HG03066 (cell line): Measurements from ENCODE around the gene ELL2.

Experiments
- ATAC-seq: cut with Tn5 transposase; IDR thresholded peaks from one replicate; pipeline ENCODE4 v1.9.1; 2021; ENCODE audit warnings: low read depth; ENCODE audit not compliant: unreplicated experiment

The ELL2 gene

DNA sequence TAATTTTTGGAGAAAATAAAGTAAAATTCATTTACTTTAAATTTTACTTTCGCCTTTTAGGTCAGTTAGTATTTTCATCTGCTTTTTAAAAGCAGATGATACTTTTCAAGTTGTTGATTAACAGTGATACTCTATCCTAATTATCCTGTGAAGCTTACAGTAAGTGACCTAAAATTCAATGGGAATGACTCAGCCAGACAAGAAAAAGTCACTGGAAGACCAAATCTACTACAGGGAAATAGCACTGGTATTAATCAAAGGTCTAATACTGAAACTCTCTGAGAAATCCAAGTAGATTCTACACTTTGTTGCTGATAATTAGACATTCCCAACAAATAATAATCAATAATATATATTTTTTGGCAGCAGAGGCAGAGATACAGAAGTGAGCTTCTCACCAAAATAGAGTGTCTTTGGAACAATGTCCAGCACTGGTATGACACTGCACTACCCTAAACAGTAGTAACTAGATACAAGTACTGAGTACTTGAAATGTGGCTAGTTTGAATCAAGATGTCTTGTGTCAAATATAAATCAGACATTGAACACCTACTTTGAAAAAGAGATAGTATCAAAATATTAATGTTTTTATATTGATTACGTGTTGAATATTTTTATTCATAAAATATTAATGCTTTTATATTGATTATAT lies 22.8 kb upstream of the ELL2 start:
- no peak for ATAC-seq

DNA sequence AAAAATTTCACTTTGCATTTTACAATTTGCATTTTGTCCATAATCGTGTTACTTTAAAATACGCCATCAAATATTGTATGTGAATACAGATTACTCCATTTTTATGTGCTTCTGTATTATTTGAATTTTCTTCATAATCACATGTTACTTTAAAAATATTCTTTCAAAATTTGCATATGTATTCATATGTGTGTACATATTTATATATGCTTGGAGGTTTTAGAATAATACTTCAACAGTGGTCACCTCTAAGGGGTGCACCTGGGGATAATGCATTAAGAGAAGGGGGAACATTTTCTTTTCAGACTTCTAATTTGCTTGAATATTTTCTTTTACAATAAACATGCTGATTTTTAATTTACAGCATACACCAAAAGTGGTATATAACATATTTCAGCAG lies 21.9 kb upstream of the ELL2 start:
- no peak for ATAC-seq

GRCh38 chr5:95983080-95983479 lies 21.4 kb upstream of the ELL2 start:
- ATAC-seq, result no peak

DNA sequence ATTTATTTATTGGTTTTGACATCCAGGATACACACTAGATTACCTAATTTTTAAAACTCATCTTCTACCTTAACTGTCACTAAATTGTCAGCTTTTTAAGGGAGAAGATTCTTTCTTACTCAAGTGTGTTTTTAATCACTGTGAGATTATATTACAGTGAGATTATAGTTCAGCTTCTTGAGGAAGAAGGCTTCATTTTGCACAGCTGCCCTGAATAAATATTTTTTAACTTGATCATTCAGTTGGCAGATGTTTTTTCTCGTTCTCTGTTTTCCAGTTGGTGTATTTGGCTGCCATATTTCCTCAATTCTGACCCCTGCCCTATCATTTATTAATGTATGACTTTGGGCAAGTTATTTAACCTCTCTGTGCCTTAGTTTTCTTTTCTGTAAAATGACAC lies 15.0 kb upstream of the ELL2 start:
- ATAC-seq, result no peak

DNA sequence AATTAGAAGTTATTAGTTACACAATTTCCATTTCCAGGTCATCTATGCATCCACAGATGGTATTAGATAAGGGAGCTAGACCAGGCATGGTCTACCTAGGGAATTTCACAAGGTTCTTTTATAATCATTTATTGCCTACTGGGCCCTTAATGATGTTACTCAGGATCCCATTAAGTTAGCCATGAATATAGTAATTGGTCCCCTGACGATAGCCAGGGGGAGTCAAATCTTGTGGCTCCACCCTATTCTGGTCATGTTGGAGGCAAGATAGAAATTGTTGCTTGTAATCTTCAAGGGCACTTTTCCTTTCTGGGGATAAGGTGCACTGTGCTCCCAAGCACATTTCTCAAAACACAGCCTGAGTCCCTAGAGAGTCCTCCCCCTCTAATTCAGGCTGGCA lies 14.1 kb upstream of the ELL2 start:
- no peak for ATAC-seq

GRCh38 chr5:95973793-95974325 lies 12.2 kb upstream of the ELL2 start:
- peak; percentile 76 for ATAC-seq

DNA sequence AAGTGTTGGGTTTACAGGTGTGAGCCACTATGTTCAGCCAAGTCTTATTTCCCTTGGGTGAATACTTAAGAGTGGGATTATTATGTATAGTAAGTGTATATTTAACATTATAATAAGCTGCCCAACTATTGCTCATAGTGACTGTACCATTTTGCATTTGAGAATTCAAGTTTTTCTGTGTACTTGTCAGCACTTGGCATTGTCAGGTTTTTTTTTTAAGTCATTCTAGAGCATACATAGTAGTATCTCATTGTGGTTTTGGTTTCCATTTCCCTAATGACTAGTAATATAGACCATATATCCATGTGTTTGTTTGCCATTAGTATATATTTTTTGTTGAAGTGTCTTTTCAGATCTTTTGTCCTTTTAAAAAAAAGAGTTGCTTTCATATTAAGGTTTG lies 10.5 kb upstream of the ELL2 start:
- ATAC-seq, result no peak

- no peak for ATAC-seq
These were observed 8.7 kb upstream of the ELL2 start for GRCh38 chr5:95970359-95970704.

- ATAC-seq, result no peak
These were observed 8.2 kb upstream of the ELL2 start for GRCh38 chr5:95969651-95970358.

- ATAC-seq, result no peak
These were observed 7.4 kb upstream of the ELL2 start for GRCh38 chr5:95969055-95969454.

- ATAC-seq, result no peak
These were observed 5.6 kb upstream of the ELL2 start for GRCh38 chr5:95967236-95967635.

- no peak for ATAC-seq
These were observed 4.4 kb upstream of the ELL2 start for GRCh38 chr5:95966005-95966404.

GRCh38 chr5:95963650-95964410 lies 2.2 kb upstream of the ELL2 start:
- ATAC-seq, result no peak

DNA sequence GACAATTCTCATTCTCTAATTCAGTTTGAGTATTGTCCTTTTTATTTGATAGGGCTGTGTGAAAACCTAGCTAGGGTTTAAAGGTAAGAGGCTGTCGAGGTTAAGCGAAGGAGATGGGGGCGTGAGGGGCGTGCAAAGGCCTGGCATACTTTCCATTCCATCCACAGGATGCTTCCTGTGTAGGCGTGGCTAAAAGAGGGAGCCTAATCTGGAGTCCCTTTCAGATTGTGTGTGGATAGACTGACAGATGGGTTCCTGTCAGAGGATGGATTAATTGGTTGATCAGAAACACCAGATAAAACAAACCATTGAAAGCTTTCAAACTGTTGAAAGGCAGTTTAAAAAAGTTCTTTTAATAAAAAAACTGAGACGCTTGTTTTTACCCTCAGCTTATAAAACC lies 1.1 kb upstream of the ELL2 start:
- no peak for ATAC-seq

GRCh38 chr5:95962475-95962773 lies 773 bp upstream of the ELL2 start:
- no peak for ATAC-seq

DNA sequence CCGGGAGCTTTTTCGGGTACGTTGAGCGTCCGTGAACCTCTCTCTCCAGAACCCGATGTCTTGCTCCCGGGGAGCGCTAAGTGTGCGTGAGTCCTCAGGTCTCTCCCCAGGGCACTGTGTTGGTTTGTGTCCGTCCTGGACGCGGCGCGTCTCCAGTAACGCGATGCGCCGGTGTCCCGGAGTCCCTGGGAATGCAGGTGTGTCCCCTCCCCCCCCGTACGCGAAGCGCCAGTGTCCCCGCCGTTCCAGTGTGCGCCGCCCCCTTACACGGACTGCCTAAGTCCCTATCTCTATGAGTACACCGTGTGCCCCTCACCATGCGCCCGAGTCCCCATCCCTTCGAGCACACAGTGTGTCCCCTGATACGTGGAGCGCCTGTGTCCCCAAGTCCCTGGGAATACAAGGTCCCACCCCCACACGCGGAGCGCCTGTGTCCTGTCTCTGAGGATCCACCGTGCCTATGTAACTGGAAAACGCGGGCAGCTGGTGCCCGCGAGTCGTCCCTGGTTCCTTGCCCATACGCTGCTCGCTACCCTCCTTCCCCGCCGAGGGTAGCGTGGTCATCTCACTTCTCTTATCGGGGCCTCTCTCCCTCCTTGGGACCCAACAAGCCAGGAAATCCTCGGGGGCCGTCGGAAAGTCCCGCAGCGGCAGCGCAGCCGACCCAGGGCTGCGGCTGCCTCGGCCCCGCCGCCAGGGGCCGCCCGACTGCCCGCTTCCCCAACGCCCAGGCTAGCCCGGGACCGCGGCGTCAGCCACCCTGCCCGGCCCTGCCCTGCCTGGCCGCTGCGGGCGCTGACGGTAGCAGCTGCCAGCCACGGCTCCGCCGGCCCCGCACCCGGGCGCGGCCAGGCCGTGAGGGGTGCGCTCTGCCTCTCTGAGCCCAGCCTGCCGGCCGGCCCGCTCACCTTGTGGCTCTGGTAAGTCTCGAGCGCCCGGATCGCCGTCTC lies 709 bp downstream of the ELL2 start:
- ATAC-seq, result peak; percentile 63

DNA sequence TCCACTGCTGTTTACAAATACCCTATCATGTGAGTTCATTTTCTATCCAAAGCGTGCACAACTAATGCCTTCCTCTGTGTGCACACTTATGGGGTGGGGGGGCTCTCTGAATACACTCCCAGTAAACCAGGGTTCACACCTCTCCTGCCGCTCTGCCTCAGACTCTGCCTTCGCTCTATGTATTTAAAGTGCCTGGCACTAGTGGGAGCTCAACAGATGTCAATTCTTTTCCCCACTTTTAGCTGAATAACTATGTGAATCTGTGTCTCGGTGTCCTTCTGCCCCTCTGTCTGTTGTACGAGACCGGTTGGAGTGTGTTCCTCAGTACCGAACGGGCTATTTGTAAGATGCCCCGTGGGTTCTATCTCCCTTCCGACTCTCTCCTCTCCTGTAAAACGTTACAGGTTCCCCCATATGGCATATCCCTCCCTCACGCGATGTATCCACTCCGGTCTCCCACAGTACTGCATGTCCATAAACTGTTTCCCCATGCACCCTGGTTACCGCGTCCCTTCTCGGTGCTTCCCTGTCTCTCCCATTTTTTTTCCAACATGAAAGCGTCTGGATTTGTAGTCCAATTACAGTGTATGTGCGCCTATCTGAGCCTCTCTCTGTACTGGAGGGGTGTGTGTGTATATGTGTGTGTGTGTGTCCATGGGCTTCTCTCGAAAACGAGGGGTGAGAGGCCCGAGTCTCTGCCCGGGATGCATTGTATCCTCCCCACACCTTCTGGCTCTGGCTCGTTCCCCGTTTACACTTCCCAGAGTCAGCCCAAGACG lies 1.6 kb downstream of the ELL2 start:
- ATAC-seq, result no peak

GRCh38 chr5:95959051-95959887 lies 2.4 kb downstream of the ELL2 start:
- no peak for ATAC-seq
